K562 (cell line): ENCODE measurements around the gene HFE. TPM values are rescaled to one million over a fixed set of nuclear protein-coding genes. Genes with fewer than 3 reads are reported as not detected.

ENCODE experiments used
- BHLHE40 ChIP-seq: IDR thresholded peaks from 2 replicates; pipeline ENCODE4 v1.6.1; 2011; ENCODE audit warnings: low read length, improper control_type of control experiment
- C11orf30 ChIP-seq: fragments of 450-650 bp; IDR thresholded peaks from 2 replicates; pipeline ENCODE4 v1.6.1; 2016; ENCODE audit warnings: low read depth, mild to moderate bottlenecking
- CBX1 ChIP-seq: sonication (generic); IDR thresholded peaks from 2 replicates; pipeline ENCODE4 v1.6.1; 2016; ENCODE audit warnings: antibody characterized with exemption, low read depth, mild to moderate bottlenecking
- HMGXB4 ChIP-seq: sonication (generic); formaldehyde crosslinking; IDR thresholded peaks from 2 replicates; pipeline ENCODE4 v1.8.1; 2023; ENCODE audit warnings: mild to moderate bottlenecking, missing genetic modification reagents
- KLF10 ChIP-seq: fragments of 250-450 bp; sonication (Bioruptor Pico); IDR thresholded peaks from 2 replicates; pipeline ENCODE4 v1.6.1; 2021; ENCODE audit warnings: matching md5 sums
- MAFF ChIP-seq: IDR thresholded peaks from 2 replicates; pipeline ENCODE4 v1.6.1; 2012; ENCODE audit warnings: low read length, improper control_type of control experiment
- MED1 ChIP-seq: sonication (generic); formaldehyde crosslinking; IDR thresholded peaks from 2 replicates; pipeline ENCODE4 v1.8.1; 2023; ENCODE audit warnings: missing genetic modification reagents, borderline replicate concordance
- NCOA4 ChIP-seq: fragments of 450-650 bp; IDR thresholded peaks from 2 replicates; pipeline ENCODE4 v1.6.1; 2018; ENCODE audit warnings: mild to moderate bottlenecking; ENCODE audit not compliant: partially characterized antibody
- PML ChIP-seq: IDR thresholded peaks from 2 replicates; pipeline ENCODE4 v1.6.1; 2012; ENCODE audit warnings: low read length, inconsistent platforms
- POLR2B ChIP-seq: fragments of 450-650 bp; IDR thresholded peaks from 2 replicates; pipeline ENCODE4 v1.6.1; 2018; ENCODE audit warnings: low read depth; ENCODE audit not compliant: partially characterized antibody
- RERE ChIP-seq: sonication (generic); formaldehyde crosslinking; IDR thresholded peaks from 2 replicates; pipeline ENCODE4 v1.8.0; 2023; ENCODE audit warnings: missing genetic modification reagents, mild to moderate bottlenecking, borderline replicate concordance
- RFX5 ChIP-seq: IDR thresholded peaks from 2 replicates; pipeline ENCODE4 v1.6.1; 2011; ENCODE audit warnings: low read depth, mild to moderate bottlenecking, improper control_type of control experiment, low read length
- SFPQ ChIP-seq: fragments of 200-400 bp; formaldehyde crosslinking; IDR thresholded peaks from 2 replicates; pipeline ENCODE4 v1.6.1; 2017; ENCODE audit warnings: mild to moderate bottlenecking, low read depth, low read length, moderate library complexity
- SRSF7 ChIP-seq: fragments of 200-400 bp; formaldehyde crosslinking; optimal IDR thresholded peaks from 2 replicates; pipeline ENCODE3; 2017; ENCODE audit warnings: mild to moderate bottlenecking, low read depth, low read length
- TCFL5 ChIP-seq: fragments of 250-450 bp; sonication (Bioruptor Pico); conservative IDR thresholded peaks from 2 replicates; pipeline ENCODE4 v1.6.1; 2021; ENCODE audit warnings: mild to moderate bottlenecking, moderate library complexity, matching md5 sums
- WHSC1 ChIP-seq: IDR thresholded peaks from one replicate; pipeline ENCODE4 v1.6.1; 2012; ENCODE audit warnings: low read length, control low read depth, inconsistent platforms
- ZC3H11A ChIP-seq: IDR thresholded peaks from 2 replicates; pipeline ENCODE4 v1.6.1; 2012; ENCODE audit warnings: low read depth, low read length, improper control_type of control experiment
- ZNF408 ChIP-seq: fragments of 250-450 bp; sonication (Bioruptor Pico); IDR thresholded peaks from 2 replicates; pipeline ENCODE4 v1.4.0; 2020; ENCODE audit warnings: low read depth, mild to moderate bottlenecking, moderate library complexity
- polyA plus RNA-seq, 8 experiments: library from polyadenylated mRNA; depleted of rRNA in 4 of 8; stranded (reverse) in 5 of 8; unstranded in 3 of 8; fragments of >200 nt; fragmentation: Nextera tagmentation in 2 of 8; fragmentation: Illumina TruSeq in 1 of 8; extraction: Ambion mirVana in 2 of 8; extraction: Trizol in 1 of 8; gene quantifications; 2 replicates each; pipeline versions ENCODE4 v1.2.1 to v1.2.3, GENCODE V29; 2011 to 2014; ENCODE audit warnings: inconsistent platforms in 1 of 8, missing spikeins in 1 of 8
- total RNA-seq, 7 experiments: library from RNA; depleted of rRNA in 6 of 7; stranded (reverse); fragments of >200 nt in 6 of 7; fragmentation: Illumina TruSeq in 2 of 7; extraction: Trizol in 2 of 7; gene quantifications; 2 replicates each; pipeline versions ENCODE4 v1.2.1 to v1.2.3, GENCODE V29; 2011 to 2021; ENCODE audit warnings: low replicate concordance in 1 of 7

Gene HFE
- total and polyA plus RNA-seq, 9 of the 15 experiments (the other 6 are each of a cell fraction or from before 2014, with no cell fraction given): 0.14 to 1.2 (median 0.76) TPM

GRCh38 chr6:26055719-26056582 is 31.3 kb upstream of the HFE start (continued):
- TF ChIP-seq SFPQ (no peak), KLF10 (no peak), PML (peak; percentile 98), POLR2B (peak; percentile 99), C11orf30 (no peak), BHLHE40 (no peak; the same call in 1 of the 2 replicates), ZNF408 (CRISPR knock-in tag) (no peak), ZC3H11A (no peak), CBX1 (peak; percentile 100), RFX5 (no peak), NCOA4 (no peak), MED1 (peak; percentile 98), WHSC1 (no peak), SRSF7 (no peak), HMGXB4 (CRISPR knock-in tag) (no peak; the same call in 1 of the 2 replicates), TCFL5 (CRISPR knock-in tag) (no peak), MAFF (no peak), RERE (0 out of 2 replicates have a peak, but pooled peaks have one; percentile 58)
